GM12878 (cell line): Measurements from ENCODE around the gene MAPKBP1.

Source experiments
- NR2C2 ChIP-seq: IDR thresholded peaks from 2 replicates; pipeline ENCODE4 v1.6.1; 2011; ENCODE audit warnings: borderline replicate concordance, low read depth; ENCODE audit not compliant: control insufficient read depth, insufficient read length
- SMAD1 ChIP-seq: fragments of 450-650 bp; IDR thresholded peaks from 2 replicates; pipeline ENCODE4 v1.6.1; 2018; ENCODE audit warnings: mild to moderate bottlenecking, low read depth; ENCODE audit not compliant: partially characterized antibody

GRCh38 chr15:41876007-41876406 lies 101.7 kb downstream of the MAPKBP1 start:
- TF ChIP-seq SMAD1 = no peak
- no peak for TF ChIP-seq NR2C2
